NCI-H526 treated with DMSO at 0.1 percent for 48 hours (cell line): ENCODE data around the gene UNC45B.
"Not testable (repeated sequence)": the region's sequence is repeated elsewhere in the genome, so short reads cannot be mapped to it uniquely, and the experiment has no call there.

ENCODE experiments used
- DNase-seq: peaks from one replicate; lab custom pipeline; 2025; lab: John Stamatoyannopoulos, UW

UNC45B gene

DNA sequence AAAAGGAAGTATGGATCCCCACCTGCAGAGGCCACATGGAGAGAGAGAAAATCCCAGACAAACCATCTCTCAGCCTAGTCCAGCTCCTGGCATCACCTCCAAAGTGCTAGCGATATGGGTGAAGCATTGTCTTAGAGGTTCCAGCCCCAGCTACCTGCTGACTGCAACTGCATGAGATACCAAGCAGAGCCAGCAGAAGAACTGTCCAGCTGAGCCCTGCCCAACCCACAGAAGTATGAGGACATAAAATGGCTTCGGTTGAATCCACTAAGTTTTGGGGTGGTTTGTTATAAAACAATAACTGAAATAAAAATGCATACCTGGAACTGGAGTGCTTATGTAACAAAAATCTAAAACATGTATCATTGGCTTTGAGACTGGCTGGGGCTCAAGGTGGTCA lies 74.8 kb downstream of the UNC45B start:
- no peak for DNase-seq

DNA sequence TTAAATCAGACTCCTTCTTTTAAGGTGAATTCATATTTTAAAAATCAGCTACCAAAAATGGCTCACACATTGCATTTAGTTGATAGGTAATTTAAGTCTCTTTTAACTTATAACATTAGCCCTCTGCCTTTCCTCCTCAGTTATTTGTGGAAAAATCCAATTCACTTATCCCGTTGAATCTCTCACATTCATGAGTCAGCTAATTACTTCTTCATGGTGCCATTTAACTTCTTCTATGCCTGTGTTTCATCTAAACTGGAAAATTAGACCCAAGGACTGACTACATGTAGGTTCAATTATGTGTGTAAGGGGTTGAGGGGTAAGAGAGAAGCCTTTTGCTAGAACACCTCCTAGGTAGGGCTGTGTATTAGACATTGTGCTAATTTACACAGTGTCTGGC lies 76.8 kb downstream of the UNC45B start:
- no peak for DNase-seq

DNA sequence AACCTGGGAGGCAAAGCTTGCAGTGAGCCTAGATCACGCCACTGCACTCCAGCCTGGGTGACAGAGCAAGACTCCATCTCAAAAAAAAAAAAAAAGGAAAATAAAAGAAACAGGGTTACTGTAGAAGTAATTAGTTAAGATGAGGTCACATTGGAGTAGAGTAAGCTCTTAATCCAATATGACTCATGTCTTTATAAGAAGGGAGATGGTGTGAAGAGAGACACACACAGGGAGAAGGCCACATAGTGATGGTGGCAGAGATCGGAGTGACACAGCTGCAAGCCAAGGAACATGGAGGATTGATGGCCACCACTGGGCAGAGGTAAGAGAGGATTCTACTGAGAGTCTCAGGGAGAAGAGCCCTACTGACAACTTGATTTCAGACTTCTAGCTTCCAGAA lies 79.9 kb downstream of the UNC45B start:
- no peak for DNase-seq

DNA sequence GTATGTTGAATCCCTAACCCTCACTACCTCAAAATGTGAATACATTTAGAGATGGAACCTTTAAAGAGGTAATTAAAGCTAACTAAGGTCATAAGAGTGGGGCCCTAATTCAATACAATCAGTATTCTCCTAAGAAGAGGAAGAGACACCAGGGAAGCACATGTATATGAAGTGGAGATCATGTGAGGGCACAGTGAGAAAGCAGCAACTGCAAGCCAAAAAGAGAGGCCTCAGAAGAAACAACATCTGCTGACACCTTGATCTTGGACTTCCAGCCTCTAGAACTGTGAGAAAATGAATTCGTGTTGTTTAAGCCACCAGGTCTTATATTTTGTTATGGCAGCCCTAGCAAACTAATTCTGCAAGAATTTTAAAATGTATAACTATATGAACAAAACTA lies 82.0 kb downstream of the UNC45B start:
- no peak for DNase-seq

DNA sequence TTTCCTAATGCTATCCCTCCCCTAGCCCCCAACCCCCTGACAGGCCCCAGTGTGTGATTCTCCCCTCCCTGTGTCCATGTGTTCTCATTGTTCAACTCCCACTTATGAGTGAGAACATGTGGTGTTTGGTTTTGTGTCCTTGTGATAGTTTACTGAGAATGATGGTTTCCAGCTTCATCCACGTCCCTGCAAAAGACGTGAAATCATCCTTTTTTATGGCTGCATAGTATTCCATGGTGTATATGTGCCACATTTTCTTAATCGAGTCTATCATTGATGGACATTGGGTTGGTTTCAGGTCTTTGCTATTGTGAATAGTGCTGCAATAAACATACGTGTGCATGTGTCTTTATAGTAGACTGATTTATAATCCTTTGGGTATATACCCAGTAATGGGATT lies 86.7 kb downstream of the UNC45B start:
- not testable (repeated sequence) for DNase-seq

DNA sequence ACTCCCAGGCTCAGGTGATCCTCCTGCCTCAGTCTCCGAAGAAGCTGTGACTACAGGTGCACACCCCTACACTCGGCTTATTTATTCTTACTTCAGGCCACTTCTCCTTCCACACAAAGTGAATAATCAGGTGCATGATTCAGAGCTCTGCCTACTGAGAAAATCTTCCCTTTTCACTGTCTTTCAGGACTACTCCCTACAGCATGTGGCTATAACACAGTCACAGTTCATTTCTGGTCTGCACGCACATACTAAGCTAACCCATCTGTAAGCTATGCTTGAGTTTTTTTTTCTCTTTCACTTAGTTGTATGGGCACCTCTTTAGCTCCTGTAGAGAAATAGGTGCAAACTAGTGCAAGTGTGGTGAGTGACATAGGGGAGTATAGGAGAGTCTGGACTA lies 87.7 kb downstream of the UNC45B start:
- no peak for DNase-seq

DNA sequence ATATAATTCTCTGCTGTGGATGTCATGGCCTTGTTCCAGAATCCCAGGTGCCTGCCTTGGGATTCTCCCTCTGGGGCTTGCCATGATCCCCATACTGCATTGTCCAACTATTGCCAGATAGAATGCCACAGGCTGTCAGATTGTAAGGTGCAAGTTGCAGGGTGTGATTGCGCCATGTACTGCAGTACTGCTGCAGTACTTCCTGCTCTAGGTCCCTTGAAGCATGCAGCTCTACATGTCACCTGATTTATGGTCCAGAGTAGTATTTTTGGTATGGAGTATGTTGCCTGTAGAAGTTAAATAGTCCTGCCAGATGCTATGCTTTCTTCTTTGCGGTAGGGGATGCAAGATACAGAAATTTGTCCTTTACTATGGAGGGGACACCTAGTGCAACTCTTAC lies 88.3 kb downstream of the UNC45B start:
- DNase-seq: no peak

DNA sequence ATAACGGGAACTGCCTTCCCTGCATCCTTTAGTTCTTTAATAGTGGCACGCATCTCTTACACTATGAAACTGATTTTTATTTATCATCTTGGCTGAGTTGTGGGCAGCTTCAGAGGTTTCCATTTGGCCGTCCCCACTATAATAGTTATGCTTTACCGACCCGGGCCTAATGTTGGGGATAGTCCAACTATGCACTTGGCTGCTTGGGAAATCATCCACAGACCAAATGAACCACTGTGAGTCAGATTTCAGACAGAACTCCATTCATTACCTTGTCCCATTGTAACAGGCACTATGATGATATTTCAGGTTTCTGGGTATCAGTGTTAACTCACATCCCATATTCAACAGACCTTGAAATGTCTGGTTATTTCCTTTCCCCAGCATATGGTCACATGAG lies 89.2 kb downstream of the UNC45B start:
- no peak for DNase-seq

DNA sequence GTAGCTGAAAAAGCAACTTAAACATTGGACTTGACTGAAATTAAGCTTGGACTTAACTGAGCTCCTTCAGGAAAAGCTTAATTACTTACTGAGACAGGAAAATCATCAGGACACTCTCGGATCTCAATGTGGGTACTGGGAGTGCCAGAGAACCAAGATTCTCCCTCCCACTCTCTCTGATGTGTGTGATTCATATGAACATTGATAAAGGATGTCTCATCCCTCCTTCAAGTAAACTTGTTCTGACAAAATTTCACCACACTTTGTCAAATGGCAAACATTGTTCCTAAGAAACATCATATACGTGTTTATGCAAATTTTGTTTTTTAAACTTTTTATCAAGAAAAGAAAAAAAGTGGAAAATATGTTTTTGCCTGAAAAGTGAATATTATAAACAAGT lies 91.2 kb downstream of the UNC45B start:
- no peak for DNase-seq
